Calu3 (cell line): ENCODE results near the gene SPINK1. TPM values are rescaled to one million over a fixed set of nuclear protein-coding genes. Genes with fewer than 3 reads are reported as not detected.

Experiments used
- BruUV-seq: library from RNA; stranded (reverse); fragments of 400-500 nt; replicated peaks from 2 replicates; lab custom pipeline; 2021; lab: Mats Ljungman, UMichigan
- CTCF ChIA-PET: fragments of 300-600 bp; sonication (Branson Sonifier 250); formaldehyde crosslinking; loops from one replicate; lab custom pipeline; 2022; ENCODE audit warnings: antibody characterized with exemption; lab: Charles Lee
- DNase-seq: peaks from one replicate; pipeline ENCODE4 v3.0.0; 2022
- H3K27ac Mint-ChIP-seq: one replicate; pipeline ENCODE4 v1.8.0; 2022; ENCODE audit warnings: mixed read lengths; ENCODE audit not compliant: unreplicated experiment
- H3K27me3 Mint-ChIP-seq: one replicate; pipeline ENCODE4 v1.8.0; 2022; ENCODE audit warnings: mixed read lengths; ENCODE audit not compliant: unreplicated experiment
- H3K36me3 Mint-ChIP-seq: one replicate; pipeline ENCODE4 v1.8.0; 2022; ENCODE audit warnings: mild to moderate bottlenecking, moderate library complexity, mixed read lengths; ENCODE audit not compliant: insufficient read depth, unreplicated experiment
- H3K4me1 Mint-ChIP-seq: one replicate; pipeline ENCODE4 v1.8.0; 2022; ENCODE audit warnings: mild to moderate bottlenecking, low read depth, mixed read lengths; ENCODE audit not compliant: unreplicated experiment
- H3K4me3 Mint-ChIP-seq: one replicate; pipeline ENCODE4 v1.8.0; 2022; ENCODE audit warnings: mild to moderate bottlenecking, low read depth, moderate library complexity, mixed read lengths; ENCODE audit not compliant: unreplicated experiment
- H3K9me3 Mint-ChIP-seq: one replicate; pipeline ENCODE4 v1.8.0; 2022; ENCODE audit warnings: low read depth, mixed read lengths; ENCODE audit not compliant: unreplicated experiment
- CTCF ChIP-seq: fragments of 200-600 bp; IDR thresholded peaks from one replicate; pipeline ENCODE4 v1.8.0; 2022; ENCODE audit warnings: antibody characterized with exemption; ENCODE audit not compliant: unreplicated experiment
- intact Hi-C: fragments of 100-400 bp; cut with micrococcal nuclease; formaldehyde crosslinking; loops from one replicate; pipeline ENCODE4 v1.10.0; 2022; ENCODE audit not compliant: unreplicated experiment
- total RNA-seq: library from RNA; stranded (reverse); gene quantifications from 2 replicates; pipeline ENCODE4 v1.2.3, GENCODE V29; 2022

Gene SPINK1
- total RNA-seq, 1 experiment from 2014 or later = 307 TPM

- peaks cover 47% of the 10 kb centered on the region for H3K4me1 Mint-ChIP-seq
- no peaks in the 10 kb centered on the region for H3K36me3 Mint-ChIP-seq
- intact Hi-C loops = no loop called here
- CTCF ChIA-PET = interaction anchor here (1.1 kb wide), 1 partner anchor 83 kb away, joined by 4 read pairs; no protein-coding TSS in a partner anchor
- no peak overlapping the region for H3K4me3 Mint-ChIP-seq
- H3K27ac Mint-ChIP-seq = no peak overlapping the region
- peaks cover 3% of the 10 kb centered on the region for H3K9me3 Mint-ChIP-seq
- no TSS peak for BruUV-seq
- no peaks in the 10 kb centered on the region for H3K27me3 Mint-ChIP-seq
- TF ChIP-seq CTCF = no peak
- DNase-seq = no peak
Measured at GRCh38 chr5:147851578-147851977, 20.1 kb upstream of the SPINK1 start.

GRCh38 chr5:147849226-147849625, 17.8 kb upstream of the SPINK1 start:
- CTCF ChIA-PET = interaction anchor here (0.6 to 1.0 kb wide), 2 partner anchors 11 to 115 kb away, joined by 3 read pairs; no protein-coding TSS in a partner anchor
- H3K4me1 Mint-ChIP-seq = peaks cover 31% of the 10 kb centered on the region
- BruUV-seq = no TSS peak
- no peak for DNase-seq
- H3K36me3 Mint-ChIP-seq = no peaks in the 10 kb centered on the region
- no peaks in the 10 kb centered on the region for H3K27me3 Mint-ChIP-seq
- no peak overlapping the region for H3K4me3 Mint-ChIP-seq
- intact Hi-C loops = no loop called here
- no peak for TF ChIP-seq CTCF
- H3K27ac Mint-ChIP-seq = no peak overlapping the region
- peaks cover 3% of the 10 kb centered on the region for H3K9me3 Mint-ChIP-seq

GRCh38 chr5:147845618-147846017, 14.1 kb upstream of the SPINK1 start:
- no peaks in the 10 kb centered on the region for H3K27me3 Mint-ChIP-seq

GRCh38 chr5:147844846-147845245, 13.4 kb upstream of the SPINK1 start:
- BruUV-seq = no TSS peak
- no peaks in the 10 kb centered on the region for H3K27me3 Mint-ChIP-seq
- peaks cover 19% of the 10 kb centered on the region for H3K4me1 Mint-ChIP-seq
- H3K9me3 Mint-ChIP-seq = no peaks in the 10 kb centered on the region
- no peak for DNase-seq
- intact Hi-C loops = no loop called here
- TF ChIP-seq CTCF = no peak
- no peak overlapping the region for H3K4me3 Mint-ChIP-seq
- CTCF ChIA-PET = no interaction called here
- H3K36me3 Mint-ChIP-seq = no peaks in the 10 kb centered on the region
- no peak overlapping the region for H3K27ac Mint-ChIP-seq

More at GRCh38 chr5:147845618-147846017, 14.1 kb upstream of the SPINK1 start:
- Mint-ChIP-seq H3K27ac (no peak overlapping the region), H3K9me3 (no peaks in the 10 kb centered on the region), H3K4me1 (peaks cover 22% of the 10 kb centered on the region), H3K4me3 (no peak overlapping the region), H3K36me3 (no peaks in the 10 kb centered on the region)
- CTCF ChIA-PET = no interaction called here
- intact Hi-C loops = no loop called here
- no peak for TF ChIP-seq CTCF
- DNase-seq = no peak
- no TSS peak for BruUV-seq
